ENCODE results near the gene EPB42.
"Not testable (repeated sequence)": the region's sequence is repeated elsewhere in the genome, so short reads cannot be mapped to it uniquely, and the experiment has no call there.

EPB42 gene

GRCh38 chr15:43239732-43240491, 19.1 kb upstream of the EPB42 start:
- DNase-seq: no peak

- DNase-seq: no peak
These were observed 17.9 kb upstream of the EPB42 start for GRCh38 chr15:43238671-43239131.

DNA sequence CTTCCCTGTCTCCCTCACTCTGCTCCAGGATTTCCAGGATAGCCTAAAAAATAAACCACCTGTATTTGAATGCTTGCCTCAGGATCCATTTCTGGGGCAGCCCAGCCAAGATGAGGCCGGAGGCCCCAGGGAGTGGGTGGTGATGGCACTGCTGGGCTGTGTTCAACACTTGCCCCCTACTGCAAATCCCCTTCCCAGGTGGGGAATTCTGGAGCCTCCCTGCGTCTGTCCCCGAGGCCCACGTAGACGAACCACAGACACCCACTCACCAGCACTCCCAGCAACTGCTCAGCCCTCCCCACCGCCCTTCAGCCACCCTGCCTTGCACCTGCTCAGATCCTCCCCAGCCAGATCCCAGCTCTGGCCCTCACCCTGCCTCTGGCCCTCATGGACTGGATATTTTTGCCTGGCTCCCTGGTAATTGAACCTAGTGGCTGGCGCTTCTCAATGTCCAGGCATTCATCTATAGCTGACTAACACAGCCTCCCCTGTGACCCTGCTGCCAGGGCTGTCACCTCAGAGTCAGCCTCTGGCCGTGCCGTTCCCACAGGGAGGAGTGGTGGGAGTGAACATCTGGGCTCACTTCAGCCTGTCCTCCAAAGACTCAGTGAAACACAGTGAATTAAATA, 17.1 kb upstream of the EPB42 start:
- no peak for DNase-seq

DNA sequence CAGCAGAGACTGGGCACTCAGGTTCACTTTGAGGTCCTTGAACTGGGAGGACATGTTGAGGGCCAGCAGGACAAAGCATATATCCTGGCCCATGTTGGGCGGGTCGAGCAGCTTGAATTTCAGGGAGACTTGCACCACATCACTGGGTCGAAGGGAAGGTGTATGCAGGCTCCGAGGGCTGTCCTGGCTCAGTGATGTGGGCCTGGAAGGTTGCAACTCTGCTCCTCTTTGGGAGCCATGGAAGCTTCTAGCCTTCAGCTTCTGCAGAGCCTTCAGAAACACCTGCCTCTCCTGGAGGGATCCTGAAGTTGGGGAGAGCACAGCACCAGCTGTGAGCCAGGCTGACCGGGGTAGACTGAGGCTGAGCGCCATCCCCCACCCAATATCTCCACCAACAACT, 14.7 kb upstream of the EPB42 start:
- no peak for DNase-seq

DNA sequence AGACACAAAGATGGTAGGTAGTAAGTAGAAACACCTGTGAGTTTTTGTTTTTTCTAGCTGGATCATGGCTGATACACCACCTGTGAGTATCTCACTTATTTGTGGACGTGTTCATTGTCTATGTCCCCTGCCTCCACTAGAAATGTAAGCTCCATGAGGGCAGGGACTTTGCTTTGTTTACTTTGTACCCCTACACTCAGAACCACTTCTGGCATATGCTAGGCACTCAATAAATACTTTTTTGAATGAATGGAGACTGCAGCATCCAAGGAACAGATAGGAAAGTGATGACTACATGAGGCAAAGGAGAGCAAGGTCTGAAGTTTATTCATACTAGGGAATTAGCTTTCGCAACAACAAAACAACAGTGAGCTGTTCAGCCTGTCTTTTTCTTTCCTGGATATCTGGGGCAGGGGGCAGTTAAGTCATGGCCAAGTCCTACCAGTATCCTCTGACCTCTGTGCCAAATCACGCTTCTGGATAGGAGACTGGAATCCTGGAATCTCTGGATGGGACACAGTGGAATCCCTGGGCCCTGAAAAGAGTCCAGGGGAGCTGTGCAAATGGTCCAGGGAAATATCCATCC, 11.6 kb upstream of the EPB42 start:
- DNase-seq: no peak

GRCh38 chr15:43230640-43231115, 9.9 kb upstream of the EPB42 start:
- DNase-seq: no peak

DNA sequence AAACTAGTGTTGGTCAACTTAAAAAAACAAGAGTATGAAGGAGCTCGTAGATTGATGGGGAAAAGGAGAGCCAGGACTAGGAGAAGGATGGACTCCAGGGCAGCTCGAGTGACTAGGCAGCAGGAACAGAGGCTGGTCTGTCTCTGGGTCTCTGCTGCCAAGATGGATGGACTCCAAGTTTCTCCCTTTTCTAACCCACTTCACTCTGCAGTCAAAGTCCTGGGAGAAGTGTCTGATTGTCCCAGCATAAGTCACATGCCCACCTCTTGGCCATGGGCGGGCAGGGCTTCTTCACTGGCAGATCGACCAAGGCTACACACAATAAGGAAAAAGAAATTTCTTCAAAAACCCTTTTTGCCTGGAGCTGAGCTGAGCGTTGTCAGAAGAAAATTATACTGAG, 9.2 kb upstream of the EPB42 start:
- DNase-seq: no peak

GRCh38 chr15:43226436-43227305, 5.9 kb upstream of the EPB42 start:
- no peak for DNase-seq

DNA sequence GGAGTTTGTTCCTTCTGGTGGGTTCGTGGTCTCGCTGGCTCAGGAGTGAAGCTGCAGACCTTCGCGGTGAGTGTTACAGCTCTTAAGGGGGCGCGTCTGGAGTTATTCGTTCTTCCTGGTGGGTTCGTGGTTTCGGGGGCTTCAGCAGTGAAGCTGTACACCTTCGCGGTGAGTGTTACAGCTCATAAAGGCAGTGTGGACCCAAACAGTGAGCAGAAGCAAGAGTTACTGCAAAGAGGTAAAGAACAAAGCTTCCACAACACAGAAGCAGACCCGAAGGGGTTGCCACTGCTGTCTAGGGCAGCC, 5.1 kb upstream of the EPB42 start:
- DNase-seq: not testable (repeated sequence)

DNA sequence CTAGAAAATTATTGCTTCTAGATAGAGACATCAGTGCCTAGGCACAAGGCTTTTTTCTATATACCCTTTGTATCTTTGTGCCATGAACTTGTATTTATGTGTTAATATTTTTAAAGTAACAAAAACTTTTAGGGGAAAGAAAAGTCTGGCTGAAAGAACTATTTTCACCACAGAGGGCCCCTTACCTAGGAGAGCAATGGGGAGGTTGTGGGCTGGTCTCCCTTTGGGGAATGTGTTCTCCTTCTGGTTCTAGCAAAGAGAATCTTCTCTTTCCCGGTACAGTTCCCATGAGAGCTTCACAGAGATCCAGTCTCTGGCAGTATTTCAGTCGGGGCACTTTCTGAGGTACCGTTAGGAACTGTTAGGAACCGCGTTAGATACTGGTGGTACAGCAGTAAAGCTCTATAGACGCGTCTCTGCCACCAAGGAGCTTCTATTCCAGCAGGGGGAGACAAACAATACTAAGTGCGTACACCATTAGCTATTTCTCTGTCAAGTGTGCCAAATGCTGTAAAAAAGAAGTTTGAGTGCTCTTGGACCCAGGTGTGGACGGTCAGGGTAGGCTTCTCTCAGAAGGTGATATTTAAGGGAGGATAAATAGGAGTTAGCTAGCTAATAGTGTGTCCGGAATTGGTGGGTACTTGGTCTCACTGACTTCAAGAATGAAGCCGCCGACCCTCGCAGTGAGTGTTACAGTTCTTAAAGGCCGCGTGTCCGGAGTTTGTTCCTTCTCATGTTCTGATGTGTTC, 4.6 kb upstream of the EPB42 start:
- peak; percentile 77 for DNase-seq

DNA sequence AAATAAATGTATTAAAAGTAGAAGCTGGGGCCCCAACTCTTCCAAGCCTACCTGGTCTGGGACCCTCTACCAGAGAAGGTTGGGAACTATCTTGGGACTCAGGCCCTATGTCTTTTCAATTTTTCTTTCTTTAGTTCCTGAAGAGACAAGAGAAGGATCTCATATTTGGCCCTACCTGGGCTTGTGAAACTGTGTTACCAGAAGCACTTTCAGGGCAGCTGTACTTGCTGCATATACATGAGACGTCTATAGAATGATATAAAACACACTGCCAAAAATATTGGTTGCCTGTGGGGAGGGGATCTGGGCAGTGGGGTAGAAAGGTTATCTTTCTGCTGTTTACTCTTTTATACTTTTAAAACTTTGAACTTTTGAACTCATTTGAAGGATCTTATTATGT, 604 bp upstream of the EPB42 start:
- no peak for DNase-seq

- no peak for DNase-seq
These were observed 589 bp downstream of the EPB42 start for GRCh38 chr15:43219929-43220928.

DNA sequence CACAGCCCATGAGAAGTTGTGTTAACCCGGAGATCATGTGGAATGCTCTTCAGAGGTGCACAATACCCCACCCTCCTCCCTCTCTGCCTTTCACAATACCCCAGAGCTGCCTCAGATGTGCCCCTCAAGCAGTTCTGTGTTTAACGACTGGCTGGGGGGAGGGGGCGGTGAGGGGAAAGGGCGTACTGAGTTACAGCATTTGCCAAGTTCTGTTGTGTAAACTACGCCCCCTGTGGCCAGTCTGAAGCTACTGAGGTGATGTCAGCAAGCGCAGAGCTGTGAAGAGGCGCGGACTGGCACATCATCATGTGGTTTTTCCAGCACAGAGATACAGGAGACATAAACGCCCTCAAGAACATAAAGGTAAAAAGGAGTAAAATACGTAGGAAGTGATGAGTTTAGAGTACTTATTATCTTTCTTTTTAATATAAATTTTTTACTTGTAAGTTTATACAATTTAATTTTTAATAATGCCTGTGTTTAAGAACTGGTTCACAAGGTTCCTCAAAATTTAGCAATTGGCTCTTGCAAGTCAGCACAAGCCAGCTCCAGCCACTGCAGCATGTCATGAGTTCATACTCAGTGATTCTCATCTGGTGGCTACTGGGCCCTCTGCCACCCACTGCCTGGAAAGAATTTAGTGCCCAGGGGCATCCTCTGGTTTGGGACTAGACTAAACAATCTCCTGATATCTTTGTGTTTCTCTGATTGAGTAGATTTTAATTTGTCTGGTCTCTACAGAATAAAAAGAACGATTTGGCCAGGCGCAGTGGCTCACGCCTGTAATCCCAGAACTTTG, 1.7 kb downstream of the EPB42 start:
- peak; percentile 43 for DNase-seq

DNA sequence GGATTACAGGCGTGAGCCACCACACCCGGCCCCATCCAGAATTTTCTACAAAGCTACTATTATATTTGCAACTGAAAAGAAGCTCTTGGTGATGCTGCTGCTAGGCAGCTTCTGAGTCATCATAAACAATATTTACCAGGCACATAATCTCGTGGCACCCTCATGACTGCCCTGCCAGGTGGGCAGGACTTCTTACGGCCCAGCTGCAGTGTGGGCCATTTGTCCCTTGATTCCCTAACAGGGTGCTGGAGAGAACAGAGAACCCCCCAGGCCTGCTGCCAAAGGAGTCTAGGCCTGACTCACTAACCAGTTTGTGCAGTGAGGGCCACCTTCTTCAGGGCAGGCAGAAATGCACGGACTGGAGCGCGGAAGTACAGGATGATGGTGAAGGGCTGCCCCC, 4.9 kb downstream of the EPB42 start:
- DNase-seq: no peak

DNA sequence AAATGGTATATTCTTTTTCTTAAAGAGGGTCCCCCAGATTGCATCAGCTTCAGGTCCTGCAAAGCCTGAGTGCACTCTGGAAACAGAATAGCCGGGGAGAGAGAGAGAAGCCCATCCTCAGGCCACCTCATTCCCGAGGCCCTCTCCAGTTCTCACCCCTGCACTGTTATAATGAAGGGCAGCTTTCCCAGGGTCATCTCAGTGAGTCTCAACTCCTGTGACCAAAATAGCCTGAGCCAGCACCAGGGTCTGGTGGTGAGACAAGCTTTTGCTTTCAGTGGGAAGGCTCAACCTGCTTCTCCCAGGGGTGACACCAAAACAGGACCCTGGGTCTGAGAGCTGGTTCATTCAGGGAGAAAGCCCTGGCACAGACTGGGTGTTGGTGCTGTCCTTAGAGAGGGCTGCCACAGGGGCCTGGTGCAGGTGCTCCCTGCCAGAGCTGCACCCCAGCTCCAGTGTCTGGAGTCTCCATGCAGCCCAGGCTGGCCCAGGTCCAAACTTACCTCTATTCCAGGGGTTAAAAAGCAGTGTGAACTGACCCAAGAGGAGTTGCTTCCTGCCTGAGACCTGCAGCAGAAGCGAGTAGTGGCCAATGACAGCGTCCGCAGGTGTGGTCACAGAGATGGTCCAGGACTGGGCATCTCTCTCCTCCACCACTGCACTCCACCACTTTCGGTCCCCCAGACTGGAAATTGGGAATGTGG, 6.1 kb downstream of the EPB42 start:
- no peak for DNase-seq

GRCh38 chr15:43214169-43214568, 6.6 kb downstream of the EPB42 start:
- no peak for DNase-seq

- no peak for DNase-seq
These were observed 7.4 kb downstream of the EPB42 start for GRCh38 chr15:43213466-43213865.

- DNase-seq: no peak
These were observed 7.9 kb downstream of the EPB42 start for GRCh38 chr15:43212951-43213350.

- DNase-seq: no peak
These were observed 8.5 kb downstream of the EPB42 start for GRCh38 chr15:43212299-43212698.

All from eye (tissue), 1 donor.